Keratinocyte (primary cell): ENCODE data around the gene CLN6. TPM values are rescaled to one million over a fixed set of nuclear protein-coding genes. Genes with fewer than 3 reads are reported as not detected.
"Not testable (repeated sequence)": the region's sequence is repeated elsewhere in the genome, so short reads cannot be mapped to it uniquely, and the experiment has no call there.

Experiments
- DNase-seq: peaks from one replicate; pipeline ENCODE4 v3.0.0-alpha.2; 2011; ENCODE audit warnings: low read depth, missing footprints, low spot score
- FAIRE-seq: peaks from 2 replicates; lab custom pipeline; 2011; peaks lifted over from hg19 to GRCh38; lab: Jason Lieb, UNC
- H2AFZ ChIP-seq: 2 replicates; pipeline ENCODE4 v1.6.0; 2012; ENCODE audit warnings: low read length, control low read depth, inconsistent platforms; ENCODE audit not compliant: control insufficient read depth
- H3K27ac ChIP-seq: 2 replicates; pipeline ENCODE4 v1.5.1; 2011; ENCODE audit warnings: low read length; ENCODE audit not compliant: control insufficient read depth, insufficient read depth
- H3K27me3 ChIP-seq: 3 replicates; pipeline ENCODE4 v1.6.0; 2011; ENCODE audit warnings: low read length; ENCODE audit not compliant: control insufficient read depth, insufficient read depth; ENCODE audit errors: extremely low read depth
- H3K36me3 ChIP-seq, 2 experiments: 2 replicates in 1 of 2; 3 replicates in 1 of 2; pipeline ENCODE4 v1.5.1; 2011; ENCODE audit warnings: low read length in 2 of 2, mild to moderate bottlenecking in 1 of 2; ENCODE audit not compliant: control insufficient read depth in 2 of 2, insufficient read depth in 2 of 2; ENCODE audit errors: extremely low read depth in 1 of 2
- H3K4me1 ChIP-seq: 3 replicates; pipeline ENCODE4 v1.5.1; 2011; ENCODE audit warnings: low read length; ENCODE audit not compliant: control insufficient read depth, insufficient read depth; ENCODE audit errors: extremely low read depth
- H3K4me2 ChIP-seq: 3 replicates; pipeline ENCODE4 v1.6.0; 2011; ENCODE audit warnings: low read depth, low read length; ENCODE audit not compliant: control insufficient read depth, insufficient read depth; ENCODE audit errors: extremely low read depth
- H3K4me3 ChIP-seq, 3 experiments: fragments of 200-600 bp in 1 of 3; sonication (generic) in 1 of 3; 2 replicates in 2 of 3; 3 replicates in 1 of 3; pipeline ENCODE4 v1.5.1; 2011 to 2016; ENCODE audit warnings: low read length in 3 of 3, mild to moderate bottlenecking in 3 of 3, control low read depth in 2 of 3, inconsistent platforms in 1 of 3, low read depth in 1 of 3, mixed read lengths in 1 of 3, mixed run types in 1 of 3, moderate library complexity in 1 of 3; ENCODE audit not compliant: control insufficient read depth in 2 of 3, insufficient read depth in 2 of 3; ENCODE audit errors: extremely low read depth in 1 of 3
- H3K79me2 ChIP-seq: 2 replicates; pipeline ENCODE4 v1.6.0; 2012; ENCODE audit warnings: low read length; ENCODE audit not compliant: control insufficient read depth, insufficient read depth
- H3K9ac ChIP-seq: 3 replicates; pipeline ENCODE4 v1.6.0; 2011; ENCODE audit warnings: low read length; ENCODE audit not compliant: control insufficient read depth, insufficient read depth; ENCODE audit errors: extremely low read depth
- H3K9me1 ChIP-seq: 3 replicates; pipeline ENCODE4 v1.6.0; 2011; ENCODE audit warnings: low read length; ENCODE audit not compliant: control insufficient read depth, insufficient read depth; ENCODE audit errors: extremely low read depth
- H3K9me3 ChIP-seq: 2 replicates; pipeline ENCODE4 v1.5.1; 2012; ENCODE audit warnings: low read depth, low read length; ENCODE audit not compliant: control insufficient read depth
- H4K20me1 ChIP-seq: 3 replicates; pipeline ENCODE4 v1.6.0; 2011; ENCODE audit warnings: low read length; ENCODE audit not compliant: control insufficient read depth, insufficient read depth; ENCODE audit errors: extremely low read depth
- CTCF ChIP-seq, 3 experiments: IDR thresholded peaks in 1 of 3; conservative IDR thresholded peaks in 1 of 3; optimal IDR thresholded peaks in 1 of 3; 2 replicates in 2 of 3; 3 replicates in 1 of 3; pipeline versions ENCODE3 to v1.5.1; 2011; ENCODE audit warnings: low read length in 3 of 3, mild to moderate bottlenecking in 3 of 3, moderate library complexity in 2 of 3, control low read depth in 1 of 3, inconsistent platforms in 1 of 3; ENCODE audit not compliant: insufficient read depth in 2 of 3; ENCODE audit errors: extremely low read depth in 1 of 3
- EZH2 ChIP-seq: IDR thresholded peaks from one replicate; pipeline ENCODE4 v1.6.1; 2012; ENCODE audit warnings: inconsistent platforms, mild to moderate bottlenecking, low read length, moderate library complexity
- dilution Hi-C: fragments of 300-500 bp; cut with MboI; formaldehyde crosslinking; loops from one replicate; pipeline ENCODE4 v1.7.0; 2020; ENCODE audit warnings: low sequenced_read_pairs; ENCODE audit not compliant: extremely low pct_ligation_motif_present
- polyA plus RNA-seq, 5 experiments: library from polyadenylated mRNA; depleted of rRNA in 3 of 5; stranded (reverse) in 3 of 5; stranded (forward) in 1 of 5; unstranded in 1 of 5; fragments of >200 nt; gene quantifications; 1 replicate in 1 of 5; 2 replicates in 3 of 5; 3 replicates in 1 of 5; pipeline versions ENCODE4 v1.2.1 to v1.2.3, GENCODE V29; 2011 to 2012; ENCODE audit warnings: missing spikeins in 2 of 5, low read depth in 1 of 5, low replicate concordance in 1 of 5

Gene CLN6
- polyA plus RNA-seq, 1 donor (not counting 4 experiments of a cell fraction or from before 2014, with no cell fraction given), result 26.7 TPM

GRCh38 chr15:68173119-68173518, 56.4 kb downstream of the CLN6 start:
- Histone ChIP-seq H3K4me2 (no peak overlapping the region), H3K9me3 (no peaks in the 10 kb centered on the region), H3K36me3 (peaks cover 15 to 20% of the 10 kb centered on the region in 2 experiments), H3K4me3 (no peak overlapping the region), H3K4me1 (no peaks in the 10 kb centered on the region), H3K9ac (no peak overlapping the region), H4K20me1 (no peaks in the 10 kb centered on the region), H3K9me1 (peaks cover 2% of the 10 kb centered on the region), H3K27ac (no peak overlapping the region), H2AFZ (no peak overlapping the region), H3K79me2 (no peaks in the 10 kb centered on the region), H3K27me3 (no peaks in the 10 kb centered on the region)
- TF ChIP-seq CTCF (optimal IDR thresholded peaks at IDR 0.05 in 1 of 3, IDR thresholded peaks at IDR 0.05 in 1 of 3, conservative IDR thresholded peaks at IDR 0.05 in 1 of 3; ENCODE audit: extremely low read depth in 1 of 3, insufficient read depth in 2 of 3, low read length in 3 of 3) (no peak), EZH2 (no peak)
- dilution Hi-C loops, result no loop called here
- FAIRE-seq (no peak), DNase-seq (no peak)

- H3K4me3 ChIP-seq, H3K79me2 ChIP-seq, DNase-seq, H3K9ac ChIP-seq, H2AFZ ChIP-seq, H3K27ac ChIP-seq, H3K9me1 ChIP-seq, H3K4me2 ChIP-seq, H3K4me1 ChIP-seq, H4K20me1 ChIP-seq, dilution Hi-C loops, H3K27me3 ChIP-seq, FAIRE-seq, H3K9me3 ChIP-seq: not testable (repeated sequence)
- peaks cover 15 to 17% of the 10 kb centered on the region in 2 experiments for H3K36me3 ChIP-seq
Measured at GRCh38 chr15:68172037-68172436, 57.5 kb downstream of the CLN6 start.

- H3K79me2 ChIP-seq, result no peaks in the 10 kb centered on the region
- no peak overlapping the region for H3K27ac ChIP-seq
- dilution Hi-C loops, result no loop called here
- no peaks in the 10 kb centered on the region for H4K20me1 ChIP-seq
- FAIRE-seq, result no peak
- H3K36me3 ChIP-seq, result peaks cover 5 to 11% of the 10 kb centered on the region in 2 experiments
- no peak overlapping the region for H2AFZ ChIP-seq
- no peak for DNase-seq
- H3K9me3 ChIP-seq, result no peaks in the 10 kb centered on the region
- H3K9ac ChIP-seq, result no peak overlapping the region
- no peaks in the 10 kb centered on the region for H3K9me1 ChIP-seq
- no peaks in the 10 kb centered on the region for H3K27me3 ChIP-seq
- H3K4me2 ChIP-seq, result no peak overlapping the region
- H3K4me3 ChIP-seq, result no peak overlapping the region
- no peaks in the 10 kb centered on the region for H3K4me1 ChIP-seq
- TF ChIP-seq CTCF (optimal IDR thresholded peaks at IDR 0.05 in 1 of 3, IDR thresholded peaks at IDR 0.05 in 1 of 3, conservative IDR thresholded peaks at IDR 0.05 in 1 of 3; ENCODE audit: extremely low read depth in 1 of 3, insufficient read depth in 2 of 3, low read length in 3 of 3), result no peak
Measured at GRCh38 chr15:68166847-68167246, 62.7 kb downstream of the CLN6 start.
